Tibial nerve (tissue), 4 donors: ENCODE results near the gene CRYBB1. TPM values are rescaled to one million over a fixed set of nuclear protein-coding genes. Genes with fewer than 3 reads are reported as not detected.

Experiments used
- DNase-seq, 2 donors: peaks; one replicate each; pipeline ENCODE4 v3.0.0-alpha.2; 2019; ENCODE audit warnings: low spot score in 2 of 2
- H3K27ac ChIP-seq, 4 donors: fragments of 200-600 bp; sonication (generic) in 3 of 4; one replicate each; pipeline ENCODE4 v1.5.1; 2017 to 2019; ENCODE audit warnings: mild to moderate bottlenecking in 1 of 4
- H3K27me3 ChIP-seq, 2 donors: fragments of 200-600 bp; sonication (generic) in 1 of 2; one replicate each; pipeline versions ENCODE4 v1.5.1 to v1.6.0; 2017 to 2019
- H3K36me3 ChIP-seq, 3 donors: fragments of 200-600 bp; sonication (generic); one replicate each; pipeline ENCODE4 v1.5.1; 2018 to 2019
- H3K4me1 ChIP-seq, 4 donors: fragments of 200-600 bp; sonication (generic) in 3 of 4; one replicate each; pipeline ENCODE4 v1.5.1; 2017 to 2019
- H3K4me3 ChIP-seq, 4 donors: fragments of 200-600 bp; sonication (generic) in 3 of 4; one replicate each; pipeline ENCODE4 v1.5.1; 2017 to 2019; ENCODE audit warnings: mild to moderate bottlenecking in 1 of 4, moderate library complexity in 1 of 4
- H3K9me3 ChIP-seq, 4 donors: fragments of 200-600 bp; sonication (generic) in 3 of 4; one replicate each; pipeline ENCODE4 v1.5.1; 2017 to 2019
- EP300 ChIP-seq, 2 donors: sonication (generic); formaldehyde crosslinking; IDR thresholded peaks; one replicate each; pipeline ENCODE4 v1.6.1; 2017; ENCODE audit warnings: antibody characterized with exemption in 2 of 2, mild to moderate bottlenecking in 1 of 2
- POLR2A ChIP-seq, 2 donors: fragments of 450-650 bp; IDR thresholded peaks; one replicate each; pipeline ENCODE4 v1.6.1; 2017; ENCODE audit warnings: antibody characterized with exemption in 2 of 2, mild to moderate bottlenecking in 2 of 2, moderate library complexity in 2 of 2
- WGBS, 2 donors: methylation state at CpG; one replicate each; pipeline ENCODE4 v1.1.5; 2018; 5-methylcytosine and 5-hydroxymethylcytosine counted together
- total RNA-seq, 4 donors: library from RNA; depleted of rRNA; stranded (reverse); fragments of >200 nt; gene quantifications; one replicate each; pipeline ENCODE4 v1.1.0, GENCODE V29; 2016
- TF ChIP-seq, protein P1 (sequence below), 5 experiments: fragments of 200-600 bp in 3 of 5; fragments of 450-650 bp in 2 of 5; sonication (generic) in 3 of 5; IDR thresholded peaks; one replicate each; pipeline ENCODE4 v1.5.1; 2016 to 2019; ENCODE audit warnings: antibody characterized with exemption in 5 of 5, mild to moderate bottlenecking in 3 of 5, moderate library complexity in 2 of 5

The CRYBB1 gene
- total RNA-seq, 4 donors from 2014 or later = 0.84 to 4.8 (median 1.8) TPM

DNA sequence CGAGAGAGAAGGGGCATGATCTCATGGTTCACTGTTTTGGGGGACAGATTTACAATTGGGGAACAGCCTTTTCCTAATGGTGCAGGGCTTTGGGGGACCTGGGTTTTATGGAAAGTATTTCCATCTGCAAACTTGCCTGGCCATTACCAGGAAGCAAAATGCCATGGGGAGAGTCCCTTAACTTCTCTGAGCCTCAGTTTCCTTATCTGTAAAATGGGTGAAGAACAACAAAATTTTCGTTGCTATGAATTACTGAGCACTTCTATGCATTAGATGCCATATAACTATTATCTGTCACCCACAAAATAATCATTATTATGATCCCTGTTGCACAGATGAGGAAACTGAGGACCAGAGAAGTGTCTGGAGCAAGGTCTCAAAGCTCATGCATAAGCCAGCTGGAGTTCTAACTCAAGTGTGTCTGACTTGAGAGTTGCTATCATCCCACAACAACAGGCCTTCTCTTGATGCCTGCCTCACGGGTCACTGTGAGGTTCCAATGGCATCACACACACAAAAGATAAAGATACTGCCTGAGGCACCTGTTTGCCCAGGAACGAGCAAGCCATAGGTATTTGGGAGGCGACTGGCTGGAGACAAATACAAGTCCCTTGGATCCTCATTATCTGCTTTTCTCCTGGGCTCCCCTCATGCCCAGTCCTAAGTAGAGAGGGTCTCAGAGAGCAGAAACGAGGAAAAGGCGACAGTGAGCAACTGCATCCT, 43.7 kb downstream of the CRYBB1 start:
- no peak for DNase-seq
- 73 to 81% methylated on average over 6 to 7 of the region's 7 CpGs for WGBS, 2 donors

DNA sequence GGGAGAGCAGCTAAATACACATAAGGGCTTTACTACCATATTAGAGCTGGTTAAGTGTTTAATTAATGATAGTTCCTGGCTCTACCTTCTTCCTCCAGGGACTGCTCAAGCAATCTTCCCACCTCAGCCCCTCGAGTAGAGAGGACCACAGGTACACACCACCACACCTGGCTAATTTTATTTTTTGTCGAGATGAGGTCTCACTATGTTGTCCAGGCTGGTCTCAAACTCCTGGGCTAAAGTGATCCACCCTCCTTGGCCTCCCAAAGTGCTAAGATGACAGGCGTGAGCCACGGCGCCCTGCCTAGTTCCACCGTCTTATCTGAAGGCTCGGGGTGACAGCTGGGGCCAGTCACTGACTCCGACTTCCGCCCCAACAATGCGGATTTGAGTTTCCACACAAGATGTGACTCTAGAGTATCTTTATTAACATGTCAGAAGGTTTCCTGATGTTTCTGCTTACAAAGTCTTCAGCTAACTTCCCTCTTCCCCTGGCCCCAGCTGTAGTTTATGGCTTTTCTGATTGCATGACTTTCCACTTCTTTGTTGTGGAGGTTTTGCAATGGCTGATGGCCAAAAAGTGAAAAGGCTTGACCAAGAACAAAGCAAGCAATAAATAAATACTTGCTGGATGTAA, 44.7 kb downstream of the CRYBB1 start:
- Histone ChIP-seq H3K4me1 (peaks cover 0 to 23% (median 0%) of the 10 kb centered on the region in 4 donors), H3K9me3 (no peaks in the 10 kb centered on the region), H3K36me3 (no peaks in the 10 kb centered on the region), H3K4me3 (no peak overlapping the region), H3K27ac (peak overlapping the region in 2 of 4 donors; percentile 18 to 24), H3K27me3 (no peaks in the 10 kb centered on the region)
- 56 to 62% methylated on average over 10 of the region's 10 CpGs for WGBS, 2 donors
- TF ChIP-seq EP300 (IDR thresholded peaks at IDR 0.05) = peak; percentile 43 to 69
- TF ChIP-seq POLR2A (IDR thresholded peaks at IDR 0.05) = no peak
- TF ChIP-seq, protein P1, sequence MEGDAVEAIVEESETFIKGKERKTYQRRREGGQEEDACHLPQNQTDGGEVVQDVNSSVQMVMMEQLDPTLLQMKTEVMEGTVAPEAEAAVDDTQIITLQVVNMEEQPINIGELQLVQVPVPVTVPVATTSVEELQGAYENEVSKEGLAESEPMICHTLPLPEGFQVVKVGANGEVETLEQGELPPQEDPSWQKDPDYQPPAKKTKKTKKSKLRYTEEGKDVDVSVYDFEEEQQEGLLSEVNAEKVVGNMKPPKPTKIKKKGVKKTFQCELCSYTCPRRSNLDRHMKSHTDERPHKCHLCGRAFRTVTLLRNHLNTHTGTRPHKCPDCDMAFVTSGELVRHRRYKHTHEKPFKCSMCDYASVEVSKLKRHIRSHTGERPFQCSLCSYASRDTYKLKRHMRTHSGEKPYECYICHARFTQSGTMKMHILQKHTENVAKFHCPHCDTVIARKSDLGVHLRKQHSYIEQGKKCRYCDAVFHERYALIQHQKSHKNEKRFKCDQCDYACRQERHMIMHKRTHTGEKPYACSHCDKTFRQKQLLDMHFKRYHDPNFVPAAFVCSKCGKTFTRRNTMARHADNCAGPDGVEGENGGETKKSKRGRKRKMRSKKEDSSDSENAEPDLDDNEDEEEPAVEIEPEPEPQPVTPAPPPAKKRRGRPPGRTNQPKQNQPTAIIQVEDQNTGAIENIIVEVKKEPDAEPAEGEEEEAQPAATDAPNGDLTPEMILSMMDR (IDR thresholded peaks at IDR 0.05) = no peak
- peak in 1 of 2 donors; percentile 29 for DNase-seq

More for the DNA sequence above, 43.7 kb downstream of the CRYBB1 start:
- peak overlapping the region in 1 of 4 donors; percentile 55 for H3K27ac ChIP-seq
- TF ChIP-seq POLR2A (IDR thresholded peaks at IDR 0.05) (no peak), EP300 (IDR thresholded peaks at IDR 0.05) (no peak)
- TF ChIP-seq, protein P1 (IDR thresholded peaks at IDR 0.05) = no peak
- no peaks in the 10 kb centered on the region for H3K9me3 ChIP-seq
- H3K27me3 ChIP-seq = no peaks in the 10 kb centered on the region
- no peak overlapping the region for H3K4me3 ChIP-seq
- H3K36me3 ChIP-seq = no peaks in the 10 kb centered on the region
- H3K4me1 ChIP-seq = peaks cover 0 to 23% (median 0%) of the 10 kb centered on the region in 4 donors

DNA sequence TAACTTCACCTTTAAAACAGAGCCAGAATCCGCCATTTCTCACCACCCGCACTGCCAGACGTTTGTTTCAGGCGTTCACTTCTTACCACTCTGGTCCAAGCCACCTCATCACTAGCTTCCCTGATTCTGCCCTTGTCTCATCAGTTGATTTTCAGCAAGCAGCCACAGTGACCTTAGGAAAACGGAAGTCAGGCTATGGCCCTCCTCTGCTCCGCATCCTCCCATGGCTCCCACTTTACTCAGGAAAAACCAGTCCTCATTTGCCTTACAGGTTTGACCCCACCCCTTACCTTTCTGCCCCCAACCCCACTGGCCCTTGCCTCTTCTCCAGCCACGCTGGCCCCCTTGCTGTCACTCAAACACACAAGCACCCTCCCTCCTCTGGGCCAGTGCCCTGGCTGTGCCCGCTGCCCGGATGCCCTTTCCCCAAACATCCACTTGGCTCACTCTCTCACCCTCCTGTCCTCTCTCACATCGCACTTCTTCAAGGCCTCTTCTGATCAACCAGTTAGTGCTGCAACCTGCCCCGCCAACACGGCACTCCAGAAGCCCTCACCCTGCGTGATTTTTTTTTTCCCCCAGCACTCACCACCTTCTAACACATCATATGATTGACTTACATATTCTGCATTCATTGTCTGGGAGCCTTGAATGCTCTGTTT, 46.8 kb downstream of the CRYBB1 start:
- Histone ChIP-seq H3K36me3 (no peaks in the 10 kb centered on the region), H3K27ac (no peak overlapping the region), H3K27me3 (no peaks in the 10 kb centered on the region), H3K9me3 (no peaks in the 10 kb centered on the region), H3K4me3 (no peak overlapping the region), H3K4me1 (peaks cover 0 to 17% (median 0%) of the 10 kb centered on the region in 4 donors)
- WGBS, 2 donors = 87 to 89% methylated on average over 13 of the region's 13 CpGs
- no peak for TF ChIP-seq EP300 (IDR thresholded peaks at IDR 0.05)
- no peak for TF ChIP-seq POLR2A (IDR thresholded peaks at IDR 0.05)
- TF ChIP-seq, protein P1 (IDR thresholded peaks at IDR 0.05) = no peak
- no peak for DNase-seq

DNA sequence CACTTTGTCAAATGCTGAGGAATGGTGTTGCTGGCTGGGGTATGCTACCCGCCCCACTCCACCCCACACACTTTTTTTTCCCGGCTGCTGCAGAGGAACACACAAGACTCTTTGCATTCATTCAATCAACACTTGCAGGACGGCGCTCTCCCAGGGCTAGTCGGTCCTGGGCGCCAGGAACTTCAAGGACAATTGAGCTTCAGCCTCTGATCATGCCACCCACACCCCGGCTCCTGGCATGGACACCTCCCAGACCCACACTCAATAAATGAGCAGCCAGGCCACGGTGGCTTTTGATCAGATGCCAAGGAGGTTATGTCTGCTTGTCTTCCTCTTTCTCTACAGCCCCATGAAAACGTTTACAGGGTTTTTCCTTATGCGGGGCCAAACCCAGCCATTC, 47.7 kb downstream of the CRYBB1 start:
- peaks cover 0 to 8% (median 0%) of the 10 kb centered on the region in 4 donors for H3K4me1 ChIP-seq
- 30% methylated on average over 10 of the region's 10 CpGs for WGBS, 2 donors
- H3K36me3 ChIP-seq = peaks cover 0 to 1% (median 0%) of the 10 kb centered on the region in 3 donors
- TF ChIP-seq EP300 (IDR thresholded peaks at IDR 0.05) = no peak
- TF ChIP-seq, protein P1 (IDR thresholded peaks at IDR 0.05) = no peak
- TF ChIP-seq POLR2A (IDR thresholded peaks at IDR 0.05) = no peak
- no peaks in the 10 kb centered on the region for H3K27me3 ChIP-seq
- no peak overlapping the region for H3K27ac ChIP-seq
- H3K9me3 ChIP-seq = no peaks in the 10 kb centered on the region
- DNase-seq = no peak
- no peak overlapping the region for H3K4me3 ChIP-seq
